ENCODE data around the gene C2CD2. TPM values are rescaled to one million over a fixed set of nuclear protein-coding genes. Genes with fewer than 3 reads are reported as not detected.

C2CD2 gene
- total RNA-seq, 4 donors from 2014 or later, result 39.4 to 79.5 (median 49.4) TPM

- 93% methylated on average over 23 of the region's 23 CpGs for WGBS, 2 donors
- no peak for DNase-seq (ENCODE audit: low spot score in 2 of 2)
- no peak overlapping the region for H3K4me3 ChIP-seq (ENCODE audit: low read depth, poor library complexity, severe bottlenecking)
- intact Hi-C loops (cut with DNase I; ENCODE audit: low total_unique reads), result loop anchor here (2.0 kb wide), 1 partner anchor 33 kb away; no protein-coding TSS in a partner anchor
- TF ChIP-seq CTCF (IDR thresholded peaks at IDR 0.05), result no peak
- TF ChIP-seq POLR2A (IDR thresholded peaks at IDR 0.05), result no peak
Measured at GRCh38 chr21:41859297-41859980, 94.4 kb downstream of the C2CD2 start.

GRCh38 chr21:41858466-41859296 lies 95.1 kb downstream of the C2CD2 start:
- DNase-seq (ENCODE audit: low spot score in 2 of 2), result no peak
- no peak overlapping the region for H3K4me3 ChIP-seq (ENCODE audit: low read depth, poor library complexity, severe bottlenecking)
- intact Hi-C loops (cut with DNase I; ENCODE audit: low total_unique reads), result loop anchor here (2.0 kb wide), 1 partner anchor 34 kb away; no protein-coding TSS in a partner anchor
- TF ChIP-seq POLR2A (IDR thresholded peaks at IDR 0.05) (no peak), CTCF (IDR thresholded peaks at IDR 0.05) (no peak)
- WGBS, 2 donors, result 90 to 96% methylated on average over 25 to 27 of the region's 27 CpGs

- TF ChIP-seq POLR2A (IDR thresholded peaks at IDR 0.05), result no peak
- no peak for TF ChIP-seq CTCF (IDR thresholded peaks at IDR 0.05)
- DNase-seq (ENCODE audit: low spot score in 2 of 2), result no peak
- 94 to 97% methylated on average over 14 of the region's 14 CpGs for WGBS, 2 donors
- intact Hi-C loops (cut with DNase I; ENCODE audit: low total_unique reads), result loop anchor here (1.0 to 2.0 kb wide), 2 partner anchors 35 to 39 kb away; no protein-coding TSS in a partner anchor
- H3K4me3 ChIP-seq (ENCODE audit: low read depth, poor library complexity, severe bottlenecking), result no peak overlapping the region
Measured at GRCh38 chr21:41857771-41858300, 96.0 kb downstream of the C2CD2 start.

GRCh38 chr21:41856572-41856971 lies 97.2 kb downstream of the C2CD2 start:
- TF ChIP-seq CTCF (IDR thresholded peaks at IDR 0.05), result no peak
- TF ChIP-seq POLR2A (IDR thresholded peaks at IDR 0.05), result no peak
- intact Hi-C loops (cut with DNase I; ENCODE audit: low total_unique reads), result no loop called here
- no peak for DNase-seq (ENCODE audit: low spot score in 2 of 2)

GRCh38 chr21:41854426-41854995 lies 99.3 kb downstream of the C2CD2 start:
- no peak overlapping the region for H3K4me3 ChIP-seq (ENCODE audit: low read depth, poor library complexity, severe bottlenecking)
- TF ChIP-seq POLR2A (IDR thresholded peaks at IDR 0.05), result no peak
- no peak for TF ChIP-seq CTCF (IDR thresholded peaks at IDR 0.05)
- intact Hi-C loops (cut with DNase I; ENCODE audit: low total_unique reads), result no loop called here
- no peak for DNase-seq (ENCODE audit: low spot score in 2 of 2)
- 97% methylated on average over 29 to 31 of the region's 31 CpGs for WGBS, 2 donors

More at GRCh38 chr21:41856572-41856971, 97.2 kb downstream of the C2CD2 start:
- WGBS, 2 donors, result 94 to 96% methylated on average over 10 of the region's 10 CpGs
- no peak overlapping the region for H3K4me3 ChIP-seq (ENCODE audit: low read depth, poor library complexity, severe bottlenecking)
